ENCODE results near the gene UXT.
"Not testable (repeated sequence)": the region's sequence is repeated elsewhere in the genome, so short reads cannot be mapped to it uniquely, and the experiment has no call there.

Gene UXT

GRCh38 chrX:47683184-47683828, 24.3 kb upstream of the UXT start:
- Histone ChIP-seq H3K14ac (ENCODE audit: low read length in 2 of 2) (no peak overlapping the region), H3K18ac (ENCODE audit: low read depth in 1 of 2, low read length in 2 of 2) (no peak overlapping the region), H3K36me3 (ENCODE audit: control insufficient read depth in 1 of 2, insufficient read depth in 2 of 2, low read depth in 1 of 2, low read length in 2 of 2) (no peaks in the 10 kb centered on the region), H2BK120ac (ENCODE audit: low read depth, low read length) (no peak overlapping the region), H3K4me2 (ENCODE audit: low read length, poor library complexity, severe bottlenecking) (no peak overlapping the region), H2BK12ac (ENCODE audit: low read length in 2 of 2) (no peak overlapping the region), H3K27me3 (ENCODE audit: control insufficient read depth in 1 of 2, insufficient read depth in 1 of 2, low read length in 2 of 2) (no peaks in the 10 kb centered on the region), H3K23ac (ENCODE audit: low read length in 2 of 2) (no peak overlapping the region), H3K4ac (ENCODE audit: low read depth in 1 of 2, low read length in 2 of 2) (no peak overlapping the region), H4K8ac (ENCODE audit: low read length) (no peak overlapping the region), H2AFZ (ENCODE audit: low read depth, low read length) (no peak overlapping the region), H3K79me1 (replicated peaks; ENCODE audit: low read length, poor library complexity, severe bottlenecking) (no peaks in the 10 kb centered on the region), H3K9ac (ENCODE audit: low read length) (no peak overlapping the region), H3K4me3 (ENCODE audit: insufficient read depth in 1 of 2, low read depth in 1 of 2, low read length in 2 of 2) (no peak overlapping the region), H2AK5ac (ENCODE audit: low read length, severe bottlenecking) (no peak overlapping the region), H3K27ac (ENCODE audit: low read length, poor library complexity, severe bottlenecking) (no peak overlapping the region), H3K4me1 (ENCODE audit: control insufficient read depth, insufficient read depth, low read depth, low read length) (no peaks in the 10 kb centered on the region), H4K91ac (ENCODE audit: low read length) (no peak overlapping the region), H2BK5ac (ENCODE audit: low read depth, low read length, poor library complexity, severe bottlenecking) (no peak overlapping the region), H3K9me3 (ENCODE audit: control insufficient read depth, low read length) (no peaks in the 10 kb centered on the region), H2BK15ac (ENCODE audit: low read depth, poor library complexity, severe bottlenecking) (no peak overlapping the region)
- no peak for DNase-seq
- 86% methylated on average over 14 of the region's 14 CpGs for WGBS

- not testable (repeated sequence) for H3K79me1 ChIP-seq (replicated peaks; ENCODE audit: low read length, poor library complexity, severe bottlenecking); H3K4ac ChIP-seq (ENCODE audit: low read depth in 1 of 2, low read length in 2 of 2); H4K8ac ChIP-seq (ENCODE audit: low read length); H3K4me1 ChIP-seq (ENCODE audit: control insufficient read depth, insufficient read depth, low read depth, low read length); H3K14ac ChIP-seq (ENCODE audit: low read length in 2 of 2); H2BK12ac ChIP-seq (ENCODE audit: low read length in 2 of 2); H2BK15ac ChIP-seq (ENCODE audit: low read depth, poor library complexity, severe bottlenecking); H3K36me3 ChIP-seq (ENCODE audit: control insufficient read depth in 1 of 2, insufficient read depth in 2 of 2, low read depth in 1 of 2, low read length in 2 of 2); H3K27me3 ChIP-seq (ENCODE audit: control insufficient read depth in 1 of 2, insufficient read depth in 1 of 2, low read length in 2 of 2); H2BK5ac ChIP-seq (ENCODE audit: low read depth, low read length, poor library complexity, severe bottlenecking); H3K4me2 ChIP-seq (ENCODE audit: low read length, poor library complexity, severe bottlenecking); H2AK5ac ChIP-seq (ENCODE audit: low read length, severe bottlenecking); H2BK120ac ChIP-seq (ENCODE audit: low read depth, low read length); DNase-seq; H2AFZ ChIP-seq (ENCODE audit: low read depth, low read length); H4K91ac ChIP-seq (ENCODE audit: low read length); H3K9ac ChIP-seq (ENCODE audit: low read length); H3K4me3 ChIP-seq (ENCODE audit: insufficient read depth in 1 of 2, low read depth in 1 of 2, low read length in 2 of 2); H3K23ac ChIP-seq (ENCODE audit: low read length in 2 of 2); H3K9me3 ChIP-seq (ENCODE audit: control insufficient read depth, low read length); H3K27ac ChIP-seq (ENCODE audit: low read length, poor library complexity, severe bottlenecking); H3K18ac ChIP-seq (ENCODE audit: low read depth in 1 of 2, low read length in 2 of 2)
- 78% methylated on average over 4 of the region's 7 CpGs for WGBS
Measured at GRCh38 chrX:47675959-47676859, 17.2 kb upstream of the UXT start.

GRCh38 chrX:47674776-47675175, 15.8 kb upstream of the UXT start:
- H3K4ac ChIP-seq (ENCODE audit: low read depth in 1 of 2, low read length in 2 of 2) = no peak overlapping the region
- no peak overlapping the region for H4K8ac ChIP-seq (ENCODE audit: low read length)
- no peak overlapping the region for H3K9ac ChIP-seq (ENCODE audit: low read length)
- no peak overlapping the region for H4K91ac ChIP-seq (ENCODE audit: low read length)
- no peak overlapping the region for H2AK5ac ChIP-seq (ENCODE audit: low read length, severe bottlenecking)
- no peak overlapping the region for H3K23ac ChIP-seq (ENCODE audit: low read length in 2 of 2)
- no peak overlapping the region for H2AFZ ChIP-seq (ENCODE audit: low read depth, low read length)
- H3K9me3 ChIP-seq (ENCODE audit: control insufficient read depth, low read length) = peaks cover 8% of the 10 kb centered on the region
- no peak overlapping the region for H3K27ac ChIP-seq (ENCODE audit: low read length, poor library complexity, severe bottlenecking)
- no peak overlapping the region for H3K4me2 ChIP-seq (ENCODE audit: low read length, poor library complexity, severe bottlenecking)
- no peak for DNase-seq
- H3K14ac ChIP-seq (ENCODE audit: low read length in 2 of 2) = no peak overlapping the region
- no peak overlapping the region for H2BK120ac ChIP-seq (ENCODE audit: low read depth, low read length)
- H3K36me3 ChIP-seq (ENCODE audit: control insufficient read depth in 1 of 2, insufficient read depth in 2 of 2, low read depth in 1 of 2, low read length in 2 of 2) = no peaks in the 10 kb centered on the region
- H3K79me1 ChIP-seq (replicated peaks; ENCODE audit: low read length, poor library complexity, severe bottlenecking) = no peaks in the 10 kb centered on the region
- no peaks in the 10 kb centered on the region for H3K27me3 ChIP-seq (ENCODE audit: control insufficient read depth in 1 of 2, insufficient read depth in 1 of 2, low read length in 2 of 2)
- no peak overlapping the region for H3K18ac ChIP-seq (ENCODE audit: low read depth in 1 of 2, low read length in 2 of 2)
- H3K4me3 ChIP-seq (ENCODE audit: insufficient read depth in 1 of 2, low read depth in 1 of 2, low read length in 2 of 2) = no peak overlapping the region
- H2BK5ac ChIP-seq (ENCODE audit: low read depth, low read length, poor library complexity, severe bottlenecking) = no peak overlapping the region
- H2BK12ac ChIP-seq (ENCODE audit: low read length in 2 of 2) = no peak overlapping the region
- WGBS = 100% methylated on average over 3 of the region's 5 CpGs
- H2BK15ac ChIP-seq (ENCODE audit: low read depth, poor library complexity, severe bottlenecking) = no peak overlapping the region
- H3K4me1 ChIP-seq (ENCODE audit: control insufficient read depth, insufficient read depth, low read depth, low read length) = no peaks in the 10 kb centered on the region

DNA sequence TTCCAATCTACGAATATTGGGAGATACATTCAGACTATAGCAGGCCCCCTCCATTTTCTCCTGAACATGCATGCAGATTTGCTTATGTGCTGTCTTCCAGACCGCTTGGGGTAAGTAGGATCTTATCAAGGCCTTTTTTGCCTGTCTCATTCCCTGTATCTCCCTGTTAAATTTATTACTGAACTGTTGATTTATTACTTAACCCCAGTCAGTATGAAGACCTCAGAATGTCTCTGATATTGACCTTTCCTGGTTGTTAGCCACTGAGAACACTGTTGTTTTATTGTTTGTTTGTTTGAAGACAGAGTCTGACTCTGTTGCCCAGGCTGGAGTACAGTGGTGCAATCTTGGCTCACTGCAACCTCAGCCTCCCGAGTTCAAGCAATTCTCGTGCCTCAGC, 6.8 kb upstream of the UXT start:
- not testable (repeated sequence) for H3K4me3 ChIP-seq (ENCODE audit: insufficient read depth in 1 of 2, low read depth in 1 of 2, low read length in 2 of 2); H3K14ac ChIP-seq (ENCODE audit: low read length in 2 of 2); H3K27me3 ChIP-seq (ENCODE audit: control insufficient read depth in 1 of 2, insufficient read depth in 1 of 2, low read length in 2 of 2); H2BK12ac ChIP-seq (ENCODE audit: low read length in 2 of 2); H3K9ac ChIP-seq (ENCODE audit: low read length); H3K27ac ChIP-seq (ENCODE audit: low read length, poor library complexity, severe bottlenecking); H4K91ac ChIP-seq (ENCODE audit: low read length); H2AK5ac ChIP-seq (ENCODE audit: low read length, severe bottlenecking); H2AFZ ChIP-seq (ENCODE audit: low read depth, low read length); H3K79me1 ChIP-seq (replicated peaks; ENCODE audit: low read length, poor library complexity, severe bottlenecking); H3K36me3 ChIP-seq (ENCODE audit: control insufficient read depth in 1 of 2, insufficient read depth in 2 of 2, low read depth in 1 of 2, low read length in 2 of 2); H3K4me2 ChIP-seq (ENCODE audit: low read length, poor library complexity, severe bottlenecking); H3K18ac ChIP-seq (ENCODE audit: low read depth in 1 of 2, low read length in 2 of 2); H3K4me1 ChIP-seq (ENCODE audit: control insufficient read depth, insufficient read depth, low read depth, low read length); DNase-seq; H3K23ac ChIP-seq (ENCODE audit: low read length in 2 of 2); H2BK15ac ChIP-seq (ENCODE audit: low read depth, poor library complexity, severe bottlenecking); H3K9me3 ChIP-seq (ENCODE audit: control insufficient read depth, low read length); H4K8ac ChIP-seq (ENCODE audit: low read length); H2BK120ac ChIP-seq (ENCODE audit: low read depth, low read length); H3K4ac ChIP-seq (ENCODE audit: low read depth in 1 of 2, low read length in 2 of 2); H2BK5ac ChIP-seq (ENCODE audit: low read depth, low read length, poor library complexity, severe bottlenecking)
- 83% methylated on average over 4 of the region's 4 CpGs for WGBS

Measured in mesenchymal stem cell (in vitro differentiated cells and primary cell).